B cell (primary cell): ENCODE results near the gene ISCA1. TPM values are rescaled to one million over a fixed set of nuclear protein-coding genes. Genes with fewer than 3 reads are reported as not detected.

Experiments used
- ATAC-seq: fragments of 200-7000 bp; cut with Tn5 transposase; one replicate; pipeline ENCODE4 v1.10.0; 2021; ENCODE audit warnings: low read depth, mild to moderate bottlenecking, moderate number of reproducible peaks, moderate library complexity
- CTCF ChIA-PET: fragments of 350-600 bp; sonication (Branson Sonifier 250); formaldehyde crosslinking; loops from one replicate; lab custom pipeline; 2021; ENCODE audit warnings: antibody characterized with exemption, inconsistent platforms; lab: Charles Lee
- POLR2A ChIA-PET: fragments of 350-600 bp; sonication (Branson Sonifier 250); formaldehyde crosslinking; loops from one replicate; lab custom pipeline; 2021; ENCODE audit warnings: antibody characterized with exemption; lab: Charles Lee
- DNase-seq: peaks from one replicate; pipeline ENCODE4 v3.0.0; 2013
- H2AFZ ChIP-seq: 2 replicates; pipeline ENCODE4 v1.6.1; 2012; ENCODE audit warnings: mild to moderate bottlenecking, low read depth, low read length; ENCODE audit not compliant: insufficient read depth, poor library complexity, severe bottlenecking
- H3K27ac ChIP-seq, 2 donors: 1 replicate in 1 of 2; 2 replicates in 1 of 2; pipeline ENCODE4 v1.5.1; 2012 to 2013; ENCODE audit warnings: low read length in 2 of 2, mild to moderate bottlenecking in 2 of 2, moderate library complexity in 1 of 2
- H3K27me3 ChIP-seq, 4 experiments: fragments of 200-600 bp in 1 of 4; sonication (generic) in 1 of 4; replicated peaks in 1 of 4; 1 replicate in 2 of 4; 2 replicates in 2 of 4; pipeline versions ENCODE4 v1.6.1 to v1.7.0; 2013 to 2016; ENCODE audit warnings: low read length in 3 of 4, mild to moderate bottlenecking in 2 of 4, mixed read lengths in 1 of 4, moderate library complexity in 1 of 4; ENCODE audit not compliant: insufficient read depth in 4 of 4, control insufficient read depth in 3 of 4; ENCODE audit errors: control extremely low read depth in 1 of 4
- H3K36me3 ChIP-seq, 2 experiments: replicated peaks in 1 of 2; 1 replicate in 1 of 2; 2 replicates in 1 of 2; pipeline versions ENCODE4 v1.6.1 to v1.7.1; 2013; ENCODE audit warnings: low read length in 1 of 2; ENCODE audit not compliant: insufficient read depth in 2 of 2, control insufficient read depth in 1 of 2; ENCODE audit errors: control extremely low read depth in 1 of 2, extremely low read depth in 1 of 2
- H3K4me1 ChIP-seq, 2 donors: fragments of 200-600 bp in 1 of 2; sonication (generic) in 1 of 2; 1 replicate in 1 of 2; 2 replicates in 1 of 2; pipeline versions ENCODE4 v1.5.1 to v1.6.1; 2013 to 2017; ENCODE audit warnings: low read length in 2 of 2; ENCODE audit not compliant: control insufficient read depth in 2 of 2, insufficient read depth in 2 of 2
- H3K4me2 ChIP-seq: replicated peaks from 2 replicates; pipeline ENCODE3; 2012; ENCODE audit warnings: mild to moderate bottlenecking, low read depth, low read length; ENCODE audit not compliant: poor library complexity, severe bottlenecking
- H3K4me3 ChIP-seq, 5 experiments: fragments of 200-600 bp in 1 of 5; sonication (generic) in 1 of 5; 1 replicate in 3 of 5; 2 replicates in 2 of 5; pipeline versions ENCODE4 v1.5.1 to v1.7.0; 2011 to 2016; ENCODE audit warnings: low read length in 4 of 5, mild to moderate bottlenecking in 4 of 5, low read depth in 2 of 5, control low read depth in 1 of 5, moderate library complexity in 1 of 5; ENCODE audit not compliant: insufficient read depth in 1 of 5; ENCODE audit errors: control extremely low read depth in 1 of 5, extremely low read depth in 1 of 5
- H3K79me2 ChIP-seq: fragments of 200-600 bp; sonication (generic); one replicate; pipeline ENCODE4 v1.6.0; 2016; ENCODE audit warnings: low read length; ENCODE audit not compliant: control insufficient read depth, insufficient read depth
- H3K9ac ChIP-seq: fragments of 200-600 bp; sonication (generic); 2 replicates; pipeline ENCODE4 v1.6.1; 2017; ENCODE audit warnings: mild to moderate bottlenecking, low read length, moderate library complexity
- H3K9me3 ChIP-seq, 3 donors: one replicate each; pipeline versions ENCODE4 v1.6.1 to v1.7.1; 2013; ENCODE audit warnings: low read length in 2 of 3; ENCODE audit not compliant: control insufficient read depth in 2 of 3, insufficient read depth in 1 of 3; ENCODE audit errors: control extremely low read depth in 1 of 3
- H4K20me1 ChIP-seq: 2 replicates; pipeline ENCODE4 v1.6.0; 2012; ENCODE audit warnings: mild to moderate bottlenecking, low read length; ENCODE audit not compliant: insufficient read depth, control insufficient read depth, poor library complexity, severe bottlenecking
- H3K27ac Mint-ChIP-seq: one replicate; pipeline ENCODE4 v1.8.0; 2021; ENCODE audit warnings: mixed read lengths
- H3K27me3 Mint-ChIP-seq: one replicate; pipeline ENCODE4 v1.8.0; 2021; ENCODE audit warnings: mixed read lengths
- H3K4me1 Mint-ChIP-seq: one replicate; pipeline ENCODE4 v1.8.0; 2021; ENCODE audit warnings: mixed read lengths
- H3K4me3 Mint-ChIP-seq: one replicate; pipeline ENCODE4 v1.8.0; 2021; ENCODE audit warnings: mixed read lengths
- H3K9me3 Mint-ChIP-seq: one replicate; pipeline ENCODE4 v1.8.0; 2022; ENCODE audit warnings: mixed read lengths; ENCODE audit not compliant: insufficient read depth
- CTCF ChIP-seq: fragments of 200-600 bp; IDR thresholded peaks from one replicate; pipeline ENCODE4 v1.8.0; 2022; ENCODE audit warnings: antibody characterized with exemption, mild to moderate bottlenecking
- EZH2 ChIP-seq: IDR thresholded peaks from 2 replicates; pipeline ENCODE4 v1.6.1; 2012; ENCODE audit warnings: borderline replicate concordance, low read depth, mild to moderate bottlenecking, moderate library complexity, low read length; ENCODE audit not compliant: insufficient read depth, poor library complexity, severe bottlenecking
- WGBS: methylation state at CpG from one replicate; pipeline ENCODE4 v1.1.5; 2013; ENCODE audit warnings: missing lambda C conversion rate; ENCODE audit not compliant: insufficient coverage; 5-methylcytosine and 5-hydroxymethylcytosine counted together
- intact Hi-C: fragments of 100-400 bp; cut with micrococcal nuclease; formaldehyde crosslinking; loops from one replicate; pipeline ENCODE4 v1.10.0; 2022
- polyA plus RNA-seq: library from polyadenylated mRNA; depleted of rRNA; stranded (reverse); fragments of >200 nt; gene quantifications from 2 replicates; pipeline ENCODE4 v1.2.3, GENCODE V29; 2012
- total RNA-seq, 2 donors: library from RNA; stranded (reverse); fragments of 120-200 nt in 1 of 2; gene quantifications; 1 replicate in 1 of 2; 2 replicates in 1 of 2; pipeline versions ENCODE4 v1.2.3 to v1.2.4, GENCODE V29; 2013 to 2022

Gene ISCA1
- total and polyA plus RNA-seq, 2 donors (not counting 1 experiment from before 2014, with no cell fraction given), result 17.8 to 32.7 TPM

GRCh38 chr9:86259557-86259956 lies 22.8 kb downstream of the ISCA1 start, which contains the start of gene C9orf153:
Gene C9orf153, minus strand, starts transcription at chr9:86259657. Its CDS starts 30,054 bp downstream, at chr9:86229603.
- Histone ChIP-seq H3K27ac (no peak within 1 kb of the TSS), H3K79me2 (no peaks in the 10 kb centered on the region), H3K4me2 (no peak within 1 kb of the TSS), H4K20me1 (no peaks in the 10 kb centered on the region), H3K36me3 (peaks cover 0 to 14% of the 10 kb centered on the region in 2 experiments), H3K4me1 (no peaks in the 10 kb centered on the region), H3K27me3 (no peaks in the 10 kb centered on the region), H3K9ac (no peak within 1 kb of the TSS), H2AFZ (no peak within 1 kb of the TSS), H3K4me3 (no peak within 1 kb of the TSS), H3K9me3 (no peaks in the 10 kb centered on the region)
- DNase-seq, result no peak
- Mint-ChIP-seq H3K27ac (no peak within 1 kb of the TSS), H3K9me3 (no peaks in the 10 kb centered on the region), H3K4me1 (no peaks in the 10 kb centered on the region), H3K27me3 (no peaks in the 10 kb centered on the region), H3K4me3 (no peak within 1 kb of the TSS)
- whole genome bisulfite sequencing, result 81% methylated on average over 7 of the region's 8 CpGs
- ChIA-PET CTCF (no interaction called here), POLR2A (no interaction called here)
- no peak for ATAC-seq
- no peak for TF ChIP-seq EZH2
- TF ChIP-seq CTCF, result no peak
- intact Hi-C loops, result no loop called here

- ATAC-seq (no peak), DNase-seq (no peak)
Observed at GRCh38 chr9:86257391-86257790, 24.9 kb downstream of the ISCA1 start.

More at GRCh38 chr9:86257391-86257790, 24.9 kb downstream of the ISCA1 start:
- H3K27me3 ChIP-seq, result no peaks in the 10 kb centered on the region
- Mint-ChIP-seq H3K27me3 (no peaks in the 10 kb centered on the region), H3K4me1 (no peaks in the 10 kb centered on the region), H3K9me3 (peaks cover 7% of the 10 kb centered on the region), H3K27ac (no peak overlapping the region), H3K4me3 (no peak overlapping the region)
- intact Hi-C loops, result no loop called here
- no peaks in the 10 kb centered on the region for H4K20me1 ChIP-seq
- H3K4me3 ChIP-seq, result no peak overlapping the region
- no peaks in the 10 kb centered on the region for H3K36me3 ChIP-seq
- H2AFZ ChIP-seq, result no peak overlapping the region
- no peak overlapping the region for H3K4me2 ChIP-seq
- TF ChIP-seq CTCF (no peak), EZH2 (no peak)
- H3K4me1 ChIP-seq, result no peaks in the 10 kb centered on the region
- no CpG with 5 or more reads among the region's 2 CpGs for WGBS
- H3K27ac ChIP-seq, result no peak overlapping the region
- H3K9ac ChIP-seq, result no peak overlapping the region
- no peaks in the 10 kb centered on the region for H3K79me2 ChIP-seq
- H3K9me3 ChIP-seq, result peaks cover 0 to 12% (median 7%) of the 10 kb centered on the region in 3 donors
- POLR2A ChIA-PET, result no interaction called here
- CTCF ChIA-PET, result interaction anchor here (0.7 to 1.0 kb wide), 2 partner anchors 18 to 42 kb away, joined by 3 to 5 read pairs; no protein-coding TSS in a partner anchor
